Skeletal muscle satellite cell (primary cell): ENCODE data around the gene APC.
A peak's percentile ranks its signal among the peaks of the same experiment; 100 is the strongest.

Experiments used
- H3K27me3 ChIP-seq: 2 replicates; pipeline ENCODE4 v1.7.0; 2013; ENCODE audit warnings: low read length; ENCODE audit not compliant: control insufficient read depth, insufficient read depth
- H3K36me3 ChIP-seq: 2 replicates; pipeline ENCODE4 v1.7.0; 2013; ENCODE audit warnings: mild to moderate bottlenecking, control low read depth, low read length; ENCODE audit not compliant: insufficient read depth
- H3K4me1 ChIP-seq: 2 replicates; pipeline ENCODE4 v1.7.0; 2013; ENCODE audit warnings: low read length; ENCODE audit not compliant: control insufficient read depth, insufficient read depth
- H3K4me2 ChIP-seq: 2 replicates; pipeline ENCODE4 v1.7.0; 2013; ENCODE audit warnings: mild to moderate bottlenecking, low read length
- H3K4me3 ChIP-seq: 2 replicates; pipeline ENCODE4 v1.7.0; 2013; ENCODE audit warnings: low read length
- H3K9ac ChIP-seq: 2 replicates; pipeline ENCODE4 v1.7.0; 2013; ENCODE audit warnings: mild to moderate bottlenecking, low read depth, low read length, moderate library complexity
- H3K9me3 ChIP-seq: replicated peaks from 2 replicates; pipeline ENCODE4 v1.7.0; 2013; ENCODE audit warnings: mild to moderate bottlenecking, control low read depth, low read length

Gene APC

DNA sequence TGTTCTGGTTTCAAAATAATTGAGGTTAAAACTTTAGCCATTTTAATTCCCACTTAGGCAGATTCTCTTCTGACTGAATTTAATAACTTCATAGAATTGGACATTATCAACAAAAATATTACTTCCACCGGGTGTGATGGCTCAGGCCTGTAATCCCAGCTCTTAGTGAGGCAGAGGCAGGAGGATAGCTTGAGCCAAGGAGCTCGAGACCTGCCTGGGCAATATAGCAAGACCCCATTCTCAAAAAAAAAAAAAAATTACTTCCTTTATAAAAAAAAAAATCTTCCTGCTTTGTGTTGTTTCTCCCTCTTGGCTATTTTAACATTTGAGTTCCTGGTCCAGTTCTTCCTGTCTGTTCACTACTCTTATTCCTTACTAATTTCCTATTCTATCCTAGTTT is 18.0 kb downstream of the APC start:
- Histone ChIP-seq H3K9ac (no peak overlapping the region), H3K4me2 (no peak overlapping the region), H3K27me3 (no peaks in the 10 kb centered on the region), H3K9me3 (no peaks in the 10 kb centered on the region), H3K36me3 (peaks cover 11% of the 10 kb centered on the region), H3K4me1 (no peaks in the 10 kb centered on the region), H3K4me3 (no peak overlapping the region)

DNA sequence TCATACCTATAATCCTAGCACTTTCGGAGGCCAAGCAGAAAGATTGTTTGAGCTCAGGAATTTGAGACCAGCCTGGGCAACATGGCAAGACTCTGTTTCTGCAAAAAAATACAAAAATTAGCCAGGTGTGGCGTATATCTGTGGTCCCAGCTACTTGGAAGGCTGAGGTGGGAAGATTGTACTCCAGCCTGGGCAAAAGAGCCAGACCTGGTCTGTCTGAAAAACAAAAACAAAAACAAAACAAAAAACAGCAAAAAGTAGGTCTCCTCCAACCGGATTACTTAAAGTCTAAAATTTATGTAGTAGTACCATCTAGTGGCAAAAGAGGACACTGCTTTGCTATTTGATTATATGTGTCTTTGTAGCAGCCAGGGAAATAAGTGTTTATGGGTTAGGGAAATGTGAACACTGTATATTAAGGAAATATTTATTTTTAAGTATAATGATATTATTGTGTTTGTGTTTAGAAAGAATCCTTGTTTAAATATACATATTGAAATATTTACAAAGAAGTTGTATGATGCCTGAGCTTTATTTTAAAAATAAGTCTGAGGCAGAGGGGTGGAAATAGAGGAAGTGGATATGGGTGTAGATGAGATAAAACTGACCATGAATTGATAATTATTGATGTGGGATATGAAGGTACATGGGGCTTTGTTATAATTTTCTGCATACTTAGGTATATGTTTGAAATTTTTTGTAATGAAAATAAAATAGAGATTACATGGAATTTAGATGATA is 20.0 kb downstream of the APC start:
- Histone ChIP-seq H3K27me3 (no peaks in the 10 kb centered on the region), H3K36me3 (peaks cover 11% of the 10 kb centered on the region), H3K4me1 (peaks cover 13% of the 10 kb centered on the region), H3K9ac (peak overlapping the region; percentile 17), H3K4me2 (no peak overlapping the region), H3K4me3 (no peak overlapping the region), H3K9me3 (no peaks in the 10 kb centered on the region)

DNA sequence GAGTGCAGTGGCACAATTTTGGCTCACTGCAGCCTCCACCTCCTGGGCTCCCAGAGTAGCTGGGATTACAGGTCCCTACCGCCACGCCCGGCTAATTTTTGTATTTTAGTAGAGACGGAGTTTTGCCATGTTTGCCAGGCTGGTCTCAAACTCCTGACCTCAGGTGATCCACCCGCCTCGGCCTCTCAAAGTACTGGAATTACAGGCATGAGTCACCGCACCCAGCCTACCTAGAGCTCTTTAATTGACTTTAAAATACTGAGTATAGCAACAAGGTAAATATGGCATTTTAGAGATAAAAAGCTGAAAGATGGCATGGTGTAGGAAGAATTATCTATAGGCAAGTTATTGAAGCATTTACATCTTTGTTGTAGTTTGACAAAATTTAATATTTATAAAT is 21.0 kb downstream of the APC start:
- Histone ChIP-seq H3K9ac (no peak overlapping the region), H3K27me3 (no peaks in the 10 kb centered on the region), H3K4me2 (no peak overlapping the region), H3K36me3 (peaks cover 11% of the 10 kb centered on the region), H3K4me1 (peaks cover 16% of the 10 kb centered on the region), H3K9me3 (no peaks in the 10 kb centered on the region), H3K4me3 (no peak overlapping the region)

DNA sequence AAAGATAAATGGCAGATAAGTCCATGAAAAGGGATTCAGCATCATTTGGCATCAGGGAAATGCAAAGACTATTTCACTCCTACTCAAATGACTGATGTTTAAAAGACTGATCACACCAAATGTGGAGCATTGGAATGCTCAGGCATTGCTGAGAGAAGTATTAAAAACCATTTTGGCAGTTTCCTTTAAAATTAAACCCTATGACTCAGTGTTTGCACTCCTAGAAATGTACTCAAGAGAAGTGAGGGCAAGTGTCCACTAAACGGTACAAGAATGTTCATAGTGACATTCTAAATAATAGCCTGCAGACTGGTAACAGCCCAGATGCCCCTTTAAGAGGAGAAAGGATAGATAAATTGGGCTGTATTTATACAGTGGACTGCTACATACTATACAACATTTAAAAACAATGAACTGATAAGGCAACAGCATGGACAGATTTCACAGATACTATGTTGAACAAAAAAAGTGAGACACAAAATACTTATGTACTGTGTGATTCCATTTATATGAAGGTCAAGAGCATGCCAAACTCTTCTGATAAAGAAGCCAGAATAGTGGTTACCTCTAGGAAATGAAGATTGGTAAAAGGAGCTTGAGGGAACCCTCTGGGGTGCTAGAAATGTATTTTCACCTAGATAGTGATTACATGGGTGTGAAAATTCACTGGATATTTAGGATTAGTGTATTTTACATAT is 24.6 kb downstream of the APC start:
- Histone ChIP-seq H3K4me1 (peaks cover 16% of the 10 kb centered on the region), H3K36me3 (peaks cover 21% of the 10 kb centered on the region), H3K9ac (no peak overlapping the region), H3K9me3 (no peaks in the 10 kb centered on the region), H3K27me3 (no peaks in the 10 kb centered on the region), H3K4me3 (no peak overlapping the region), H3K4me2 (peak overlapping the region; percentile 47)

DNA sequence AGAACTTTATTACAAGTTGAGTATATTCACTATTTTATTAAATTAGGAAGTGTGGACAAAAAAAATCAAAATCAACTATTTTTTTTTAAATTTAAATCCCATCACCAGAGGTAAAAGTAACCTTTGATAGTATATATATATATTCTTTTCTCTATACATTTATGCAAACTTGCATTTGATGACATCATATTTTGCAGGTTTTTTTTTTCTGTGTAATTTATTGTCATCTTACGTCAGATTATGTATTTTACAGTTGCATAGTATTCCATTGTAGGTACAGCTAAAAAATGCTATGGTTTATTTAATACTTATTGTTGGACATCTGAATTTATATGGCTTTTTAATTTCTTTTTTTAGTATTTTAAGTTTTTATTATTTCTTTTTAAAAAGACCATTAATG is 25.5 kb downstream of the APC start:
- peaks cover 25% of the 10 kb centered on the region for H3K36me3 ChIP-seq
- peaks cover 16% of the 10 kb centered on the region for H3K4me1 ChIP-seq
- H3K27me3 ChIP-seq, result no peaks in the 10 kb centered on the region
- no peak overlapping the region for H3K4me3 ChIP-seq
- H3K9me3 ChIP-seq, result no peaks in the 10 kb centered on the region
- no peak overlapping the region for H3K9ac ChIP-seq
- H3K4me2 ChIP-seq, result no peak overlapping the region

DNA sequence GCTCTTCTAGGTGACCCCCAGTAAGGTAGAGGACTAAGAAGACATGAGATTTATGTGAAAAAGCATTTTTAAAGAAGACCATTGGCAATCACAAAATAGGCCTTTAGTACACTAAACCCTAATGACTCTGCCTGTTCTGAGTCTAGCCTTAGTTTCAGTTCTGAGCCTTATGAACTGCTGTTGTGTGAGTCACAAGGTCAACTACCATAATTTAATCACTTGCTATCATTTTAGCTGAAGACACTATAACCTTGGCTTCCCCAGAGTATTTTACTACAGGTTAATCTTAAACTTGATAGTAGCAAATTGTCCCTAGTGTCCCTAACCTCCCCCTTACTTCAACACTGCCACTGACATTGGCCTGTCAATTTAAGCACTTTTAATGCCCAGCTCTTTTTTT is 34.4 kb downstream of the APC start:
- Histone ChIP-seq H3K9me3 (no peaks in the 10 kb centered on the region), H3K27me3 (no peaks in the 10 kb centered on the region), H3K9ac (no peak overlapping the region), H3K4me1 (peaks cover 25% of the 10 kb centered on the region), H3K36me3 (peaks cover 22% of the 10 kb centered on the region), H3K4me3 (no peak overlapping the region), H3K4me2 (peak overlapping the region; percentile 49)

DNA sequence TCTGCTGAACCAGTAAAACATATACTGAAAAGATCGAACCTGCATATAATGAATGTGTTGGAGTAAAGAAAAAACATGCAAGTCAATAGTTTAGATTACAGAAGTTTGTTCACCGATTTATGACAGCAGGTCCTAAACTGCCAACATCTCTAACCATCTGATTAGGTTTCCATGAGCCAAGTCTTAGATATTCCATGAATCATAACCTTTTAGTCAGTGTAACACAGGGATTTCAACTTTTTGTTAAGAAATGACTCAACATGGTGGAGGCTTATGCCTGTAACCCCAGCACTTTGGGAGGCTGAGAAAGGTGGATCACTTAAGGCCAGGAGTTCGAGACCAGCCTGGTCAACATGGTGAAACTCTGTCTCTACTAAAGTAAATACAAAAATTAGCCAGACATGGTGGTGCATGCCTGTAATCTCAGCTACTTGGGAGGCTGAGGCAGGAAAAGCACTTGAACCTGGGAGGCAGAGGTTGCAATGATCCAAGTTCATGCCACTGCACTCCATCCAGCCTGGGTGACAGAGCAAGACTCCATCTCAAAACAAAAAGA is 38.7 kb downstream of the APC start:
- H3K9me3 ChIP-seq, result no peaks in the 10 kb centered on the region

DNA sequence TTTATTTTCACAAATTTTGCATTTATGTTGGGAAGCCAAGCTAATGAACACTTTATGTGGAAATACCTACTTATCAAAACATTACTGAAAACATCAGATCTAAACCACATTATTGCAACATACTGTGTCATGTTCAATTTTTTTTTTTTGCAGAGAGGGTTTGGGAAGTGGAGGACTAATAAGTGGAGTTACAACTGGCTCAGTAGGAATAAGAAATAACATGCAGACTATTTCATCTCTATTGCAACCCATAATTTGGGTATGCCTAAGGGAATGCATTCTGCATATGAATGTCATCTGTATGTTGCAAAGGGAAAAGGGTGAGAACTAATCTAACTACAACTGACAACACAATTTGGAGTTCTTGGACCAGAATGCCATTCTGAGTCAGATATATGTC is 41.8 kb downstream of the APC start:
- no peaks in the 10 kb centered on the region for H3K27me3 ChIP-seq
- no peak overlapping the region for H3K9ac ChIP-seq
- no peak overlapping the region for H3K4me3 ChIP-seq
- H3K9me3 ChIP-seq, result no peaks in the 10 kb centered on the region
- H3K4me2 ChIP-seq, result peak overlapping the region; percentile 24
- H3K4me1 ChIP-seq, result peaks cover 24% of the 10 kb centered on the region
- peaks cover 32% of the 10 kb centered on the region for H3K36me3 ChIP-seq

More for the DNA sequence above, 38.7 kb downstream of the APC start:
- Histone ChIP-seq H3K9ac (no peak overlapping the region), H3K36me3 (peaks cover 35% of the 10 kb centered on the region), H3K4me1 (peaks cover 37% of the 10 kb centered on the region), H3K4me3 (no peak overlapping the region), H3K27me3 (no peaks in the 10 kb centered on the region), H3K4me2 (peak overlapping the region; percentile 25)

DNA sequence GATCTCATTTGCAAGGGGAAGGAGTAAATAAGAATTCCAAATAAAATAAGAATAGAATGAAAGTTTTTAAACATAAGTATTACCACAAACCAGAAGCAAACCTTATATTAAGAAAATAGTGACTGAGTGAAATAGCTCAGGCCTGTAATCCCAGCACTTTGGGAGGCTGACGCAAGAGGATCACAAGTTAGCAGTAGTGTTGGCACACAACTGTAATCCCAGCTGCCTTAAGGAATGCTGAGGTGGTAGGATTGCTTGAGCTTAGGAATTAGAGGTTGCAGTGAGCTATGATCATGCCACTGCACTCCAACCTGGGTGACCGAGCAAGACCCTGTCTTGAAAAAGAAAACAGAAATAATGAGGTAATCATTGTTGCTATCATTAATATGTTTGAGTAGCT is 47.0 kb downstream of the APC start:
- Histone ChIP-seq H3K4me3 (no peak overlapping the region), H3K27me3 (no peaks in the 10 kb centered on the region), H3K9me3 (no peaks in the 10 kb centered on the region), H3K36me3 (peaks cover 23% of the 10 kb centered on the region), H3K9ac (no peak overlapping the region), H3K4me1 (peaks cover 15% of the 10 kb centered on the region), H3K4me2 (no peak overlapping the region)

DNA sequence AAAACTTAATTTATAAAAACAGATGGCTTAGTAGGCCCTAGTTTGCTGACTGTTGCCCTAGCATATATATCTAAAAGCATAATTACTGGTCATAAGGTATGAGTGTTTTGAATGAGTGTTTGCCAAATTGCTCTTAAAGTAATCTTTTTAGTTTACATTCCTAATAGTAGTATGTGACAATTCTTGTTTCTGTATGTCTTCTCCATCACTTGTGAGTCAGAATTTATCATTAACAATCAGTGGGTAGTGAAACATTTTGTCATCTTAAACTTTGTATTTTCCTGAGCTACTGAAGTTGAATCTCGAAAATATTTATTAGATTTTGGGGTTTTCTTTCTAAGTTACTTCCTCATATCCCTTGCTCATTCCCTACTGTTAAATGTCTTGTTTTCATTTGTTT is 49.6 kb downstream of the APC start:
- peaks cover 18% of the 10 kb centered on the region for H3K36me3 ChIP-seq
- H3K4me1 ChIP-seq, result peaks cover 8% of the 10 kb centered on the region
- no peak overlapping the region for H3K4me3 ChIP-seq
- H3K27me3 ChIP-seq, result no peaks in the 10 kb centered on the region
- no peak overlapping the region for H3K9ac ChIP-seq
- H3K9me3 ChIP-seq, result no peaks in the 10 kb centered on the region
- peak overlapping the region; percentile 8 for H3K4me2 ChIP-seq

DNA sequence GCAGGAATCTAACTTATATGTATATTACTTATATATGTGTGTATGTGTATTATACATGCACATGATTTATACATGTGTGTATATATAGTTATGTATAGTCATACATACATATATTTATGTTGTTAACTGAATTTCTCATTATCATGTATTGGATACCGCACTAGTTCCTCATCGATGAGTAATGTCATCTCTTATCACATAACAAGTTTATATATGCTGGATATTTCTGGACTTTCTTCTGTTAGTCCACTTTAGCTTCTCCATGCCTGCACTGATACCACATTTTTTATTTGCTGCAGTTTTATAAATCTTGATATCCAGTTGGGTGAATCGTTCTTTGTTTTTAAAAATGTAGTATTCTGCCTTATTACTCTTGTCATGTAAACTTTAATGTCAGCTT is 50.2 kb downstream of the APC start:
- no peak overlapping the region for H3K9ac ChIP-seq
- no peaks in the 10 kb centered on the region for H3K27me3 ChIP-seq
- no peak overlapping the region for H3K4me3 ChIP-seq
- H3K9me3 ChIP-seq, result no peaks in the 10 kb centered on the region
- peaks cover 8% of the 10 kb centered on the region for H3K4me1 ChIP-seq
- H3K36me3 ChIP-seq, result peaks cover 22% of the 10 kb centered on the region
- H3K4me2 ChIP-seq, result no peak overlapping the region
